Erythroblast (primary cell): ENCODE data around the gene HOXD12.

ENCODE experiments used
- GATA1 ChIP-seq: IDR thresholded peaks from 2 replicates; pipeline ENCODE4 v1.6.1; 2011; ENCODE audit warnings: low read depth, mild to moderate bottlenecking, control low read depth, low read length, moderate library complexity
- POLR2A ChIP-seq: IDR thresholded peaks from 2 replicates; pipeline ENCODE4 v1.6.1; 2011; ENCODE audit warnings: mild to moderate bottlenecking, low read length

GRCh38 chr2:176123411-176124109 is 24.0 kb downstream of the HOXD12 start:
- TF ChIP-seq POLR2A, result no peak
- TF ChIP-seq GATA1, result no peak
